ENCODE measurements around the gene CTIF.
A peak's percentile ranks its signal among the peaks of the same experiment; 100 is the strongest.

CTIF gene

DNA sequence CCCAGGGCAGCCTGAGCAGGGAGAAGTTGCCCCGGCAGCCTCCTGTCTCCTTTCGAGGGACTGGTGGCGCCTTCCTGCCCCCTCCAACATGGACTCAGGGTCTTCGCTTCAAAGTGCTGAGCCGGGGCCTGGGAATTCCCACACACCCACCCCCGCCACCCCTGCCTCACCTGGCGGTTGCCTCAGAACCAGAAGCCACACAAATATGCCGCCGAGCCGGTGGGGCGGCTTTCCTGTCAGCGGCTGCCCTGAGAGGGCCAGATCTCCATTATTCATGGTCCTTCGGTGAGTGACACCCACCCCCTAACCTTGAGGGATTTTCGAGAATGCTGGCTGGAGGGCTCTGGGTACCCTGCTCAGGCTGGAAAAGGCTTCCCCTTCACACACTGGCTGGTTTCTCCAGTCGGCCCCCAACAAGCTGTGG is 340.2 kb downstream of the CTIF start:
- Histone ChIP-seq H3K4me2 (ENCODE audit: low read depth, low read length) (peak overlapping the region; percentile 9; the same call in 1 of the 2 replicates), H3K4me3 (ENCODE audit: low read length) (no peak overlapping the region)
- TF ChIP-seq EZH2phosphoT487 (IDR thresholded peaks at IDR 0.05; ENCODE audit: low read length): no peak
- TF ChIP-seq EZH2 (optimal IDR thresholded peaks at IDR 0.05; ENCODE audit: low read depth, low read length): no peak
- TF ChIP-seq, protein P1, sequence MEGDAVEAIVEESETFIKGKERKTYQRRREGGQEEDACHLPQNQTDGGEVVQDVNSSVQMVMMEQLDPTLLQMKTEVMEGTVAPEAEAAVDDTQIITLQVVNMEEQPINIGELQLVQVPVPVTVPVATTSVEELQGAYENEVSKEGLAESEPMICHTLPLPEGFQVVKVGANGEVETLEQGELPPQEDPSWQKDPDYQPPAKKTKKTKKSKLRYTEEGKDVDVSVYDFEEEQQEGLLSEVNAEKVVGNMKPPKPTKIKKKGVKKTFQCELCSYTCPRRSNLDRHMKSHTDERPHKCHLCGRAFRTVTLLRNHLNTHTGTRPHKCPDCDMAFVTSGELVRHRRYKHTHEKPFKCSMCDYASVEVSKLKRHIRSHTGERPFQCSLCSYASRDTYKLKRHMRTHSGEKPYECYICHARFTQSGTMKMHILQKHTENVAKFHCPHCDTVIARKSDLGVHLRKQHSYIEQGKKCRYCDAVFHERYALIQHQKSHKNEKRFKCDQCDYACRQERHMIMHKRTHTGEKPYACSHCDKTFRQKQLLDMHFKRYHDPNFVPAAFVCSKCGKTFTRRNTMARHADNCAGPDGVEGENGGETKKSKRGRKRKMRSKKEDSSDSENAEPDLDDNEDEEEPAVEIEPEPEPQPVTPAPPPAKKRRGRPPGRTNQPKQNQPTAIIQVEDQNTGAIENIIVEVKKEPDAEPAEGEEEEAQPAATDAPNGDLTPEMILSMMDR (IDR thresholded peaks at IDR 0.05; ENCODE audit: low read length): no peak

DNA sequence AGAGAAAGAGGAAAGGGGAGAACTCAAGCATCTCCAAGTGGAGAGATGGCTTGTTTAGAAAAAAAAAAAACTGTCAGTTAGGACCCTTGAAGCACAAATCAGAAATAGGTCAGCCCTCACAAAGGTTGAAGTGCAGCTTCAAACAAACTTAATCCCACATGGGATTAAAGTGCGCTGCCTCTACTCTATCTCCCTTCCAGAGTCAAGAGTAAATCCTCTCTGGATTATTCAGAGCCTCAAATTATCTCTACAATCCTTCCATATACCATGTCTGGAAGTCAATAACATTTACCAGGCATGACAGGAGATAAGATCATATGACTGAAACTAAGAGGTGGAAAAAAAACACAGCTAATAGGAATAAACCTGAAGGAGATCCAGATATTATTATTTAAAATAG is 342.1 kb downstream of the CTIF start:
- Histone ChIP-seq H3K27me3 (replicated peaks; ENCODE audit: insufficient read depth, low read length) (no peaks in the 10 kb centered on the region), H4K20me1 (ENCODE audit: insufficient read depth, low read length) (no peaks in the 10 kb centered on the region), H2AFZ (ENCODE audit: low read length) (no peak overlapping the region), H3K4me1 (ENCODE audit: low read length) (no peaks in the 10 kb centered on the region), H3K36me3 (replicated peaks; ENCODE audit: insufficient read depth, low read length) (no peaks in the 10 kb centered on the region), H3K9me3 (replicated peaks; ENCODE audit: insufficient read depth, low read length) (no peaks in the 10 kb centered on the region), H3K9ac (ENCODE audit: low read length) (no peak overlapping the region), H3K79me2 (ENCODE audit: low read length) (no peaks in the 10 kb centered on the region), H3K4me2 (ENCODE audit: low read depth, low read length) (no peak overlapping the region), H3F3A (ENCODE audit: insufficient read depth, low read length) (no peaks in the 10 kb centered on the region), H3K27ac (ENCODE audit: low read length) (no peak overlapping the region), H3K9me2 (replicated peaks; ENCODE audit: insufficient read depth, low read length) (no peaks in the 10 kb centered on the region), H3K4me3 (ENCODE audit: low read length) (no peak overlapping the region)
- TF ChIP-seq, protein P1 (IDR thresholded peaks at IDR 0.05; ENCODE audit: low read length): no peak
- no peak for TF ChIP-seq EZH2phosphoT487 (IDR thresholded peaks at IDR 0.05; ENCODE audit: low read length)
- no peak for TF ChIP-seq EZH2 (optimal IDR thresholded peaks at IDR 0.05; ENCODE audit: low read depth, low read length)
- DNase-seq: no peak

More for the DNA sequence above, 340.2 kb downstream of the CTIF start:
- no peaks in the 10 kb centered on the region for H3K9me3 ChIP-seq (replicated peaks; ENCODE audit: insufficient read depth, low read length)
- H3K27me3 ChIP-seq (replicated peaks; ENCODE audit: insufficient read depth, low read length): no peaks in the 10 kb centered on the region
- no peaks in the 10 kb centered on the region for H4K20me1 ChIP-seq (ENCODE audit: insufficient read depth, low read length)
- H2AFZ ChIP-seq (ENCODE audit: low read length): no peak overlapping the region
- no peaks in the 10 kb centered on the region for H3K9me2 ChIP-seq (replicated peaks; ENCODE audit: insufficient read depth, low read length)
- no peak for DNase-seq
- no peaks in the 10 kb centered on the region for H3K36me3 ChIP-seq (replicated peaks; ENCODE audit: insufficient read depth, low read length)
- H3K9ac ChIP-seq (ENCODE audit: low read length): no peak overlapping the region
- H3K4me1 ChIP-seq (ENCODE audit: low read length): no peaks in the 10 kb centered on the region
- no peaks in the 10 kb centered on the region for H3F3A ChIP-seq (ENCODE audit: insufficient read depth, low read length)
- H3K27ac ChIP-seq (ENCODE audit: low read length): no peak overlapping the region
- H3K79me2 ChIP-seq (ENCODE audit: low read length): no peaks in the 10 kb centered on the region

DNA sequence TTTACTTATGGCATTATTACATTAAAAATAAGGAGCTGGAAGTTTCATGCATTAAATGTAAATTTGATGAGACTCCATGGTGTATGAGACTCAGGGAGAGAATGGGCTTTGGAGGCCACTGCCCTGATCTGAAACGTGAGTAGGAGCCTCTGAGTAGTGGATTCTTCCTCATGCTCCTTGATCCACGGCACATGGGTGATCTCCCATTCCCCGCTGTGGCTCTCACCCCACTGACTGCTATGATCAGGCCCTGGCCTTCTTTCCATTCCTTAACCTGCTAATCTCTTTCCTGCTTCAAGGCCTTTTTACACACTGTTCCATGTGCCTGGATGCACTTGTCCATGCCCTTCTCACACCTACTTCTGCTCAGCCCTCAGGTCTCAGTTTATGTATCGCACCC is 343.5 kb downstream of the CTIF start:
- no peaks in the 10 kb centered on the region for H3F3A ChIP-seq (ENCODE audit: insufficient read depth, low read length)

More for the DNA sequence above, 343.5 kb downstream of the CTIF start:
- H3K27me3 ChIP-seq (replicated peaks; ENCODE audit: insufficient read depth, low read length): no peaks in the 10 kb centered on the region
- no peaks in the 10 kb centered on the region for H4K20me1 ChIP-seq (ENCODE audit: insufficient read depth, low read length)
- DNase-seq: no peak
- H3K9me2 ChIP-seq (replicated peaks; ENCODE audit: insufficient read depth, low read length): no peaks in the 10 kb centered on the region
- no peak overlapping the region for H3K4me3 ChIP-seq (ENCODE audit: low read length)
- no peaks in the 10 kb centered on the region for H3K9me3 ChIP-seq (replicated peaks; ENCODE audit: insufficient read depth, low read length)
- H3K79me2 ChIP-seq (ENCODE audit: low read length): no peaks in the 10 kb centered on the region
- TF ChIP-seq EZH2 (optimal IDR thresholded peaks at IDR 0.05; ENCODE audit: low read depth, low read length): no peak
- no peak for TF ChIP-seq EZH2phosphoT487 (IDR thresholded peaks at IDR 0.05; ENCODE audit: low read length)
- TF ChIP-seq, protein P1 (IDR thresholded peaks at IDR 0.05; ENCODE audit: low read length): no peak
- no peaks in the 10 kb centered on the region for H3K36me3 ChIP-seq (replicated peaks; ENCODE audit: insufficient read depth, low read length)
- no peak overlapping the region for H3K27ac ChIP-seq (ENCODE audit: low read length)
- no peak overlapping the region for H2AFZ ChIP-seq (ENCODE audit: low read length)
- no peak overlapping the region for H3K9ac ChIP-seq (ENCODE audit: low read length)
- no peak overlapping the region for H3K4me2 ChIP-seq (ENCODE audit: low read depth, low read length)
- H3K4me1 ChIP-seq (ENCODE audit: low read length): no peaks in the 10 kb centered on the region

Measured in MM.1S (cell line).